ENCODE results near the gene GFM1. TPM values are rescaled to one million over a fixed set of nuclear protein-coding genes. Genes with fewer than 3 reads are reported as not detected.

GFM1 gene
- total RNA-seq, 6 experiments from 2014 or later, result 41.6 to 46.4 (median 44.1) TPM

DNA sequence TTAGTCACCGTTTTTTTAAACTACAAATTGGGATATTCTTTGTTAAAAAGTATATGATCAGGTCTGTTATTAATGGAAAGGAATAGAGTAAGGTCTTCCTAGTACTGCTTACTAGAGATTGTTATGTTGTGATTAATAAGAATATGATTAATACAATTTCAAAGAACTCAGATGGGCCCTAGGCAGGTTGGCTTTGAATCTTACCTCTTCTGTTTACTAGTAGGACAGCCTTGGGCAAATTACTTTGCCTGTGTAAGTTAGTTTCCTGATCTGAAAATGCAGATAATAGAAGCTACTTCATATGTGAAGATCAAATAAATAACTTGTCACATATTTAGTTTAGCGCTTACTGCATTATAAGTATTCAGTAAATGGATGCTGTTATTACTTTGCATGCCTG lies 6.9 kb downstream of the GFM1 start:
- no peak for TF ChIP-seq CTCF (IDR thresholded peaks at IDR 0.05)
- H3K9me3 Mint-ChIP-seq, result no peaks in the 10 kb centered on the region
- H3K27me3 Mint-ChIP-seq (ENCODE audit: insufficient read depth), result 0 out of 2 replicates have a peak, but pooled peaks cover 2% of the 10 kb centered on the region
- H3K36me3 Mint-ChIP-seq (ENCODE audit: low read depth), result peaks cover 34% of the 10 kb centered on the region
- H3K4me1 Mint-ChIP-seq (ENCODE audit: low read depth), result peaks cover 5% of the 10 kb centered on the region
- no peak overlapping the region for H3K4me3 Mint-ChIP-seq
- H3K27ac Mint-ChIP-seq, result no peak overlapping the region
- no peak for DNase-seq

DNA sequence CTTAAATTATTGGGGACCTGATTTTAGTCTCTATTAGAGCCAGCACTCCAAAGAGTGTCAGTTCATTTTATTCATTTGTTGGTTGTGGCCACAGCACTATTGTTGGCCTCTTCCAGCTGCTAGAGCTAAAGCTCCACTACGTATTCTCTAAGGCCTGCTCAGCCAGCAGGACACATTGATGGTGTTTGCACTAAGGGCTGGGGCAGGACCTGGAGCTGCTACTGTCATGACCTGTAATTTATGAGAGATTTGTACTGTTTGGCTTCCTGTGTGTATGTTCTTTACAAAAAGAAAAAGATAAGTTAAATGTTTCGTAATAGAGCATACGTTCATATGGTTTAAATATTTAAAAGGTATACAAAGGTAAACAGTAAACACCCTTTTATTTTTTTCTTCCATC lies 8.1 kb downstream of the GFM1 start:
- Mint-ChIP-seq H3K4me1 (ENCODE audit: low read depth) (no peaks in the 10 kb centered on the region), H3K9me3 (no peaks in the 10 kb centered on the region), H3K4me3 (no peak overlapping the region), H3K27ac (no peak overlapping the region), H3K27me3 (ENCODE audit: insufficient read depth) (0 out of 2 replicates have a peak, but pooled peaks cover 2% of the 10 kb centered on the region), H3K36me3 (ENCODE audit: low read depth) (peaks cover 34% of the 10 kb centered on the region)
- TF ChIP-seq CTCF (IDR thresholded peaks at IDR 0.05), result no peak
- no peak for DNase-seq

GRCh38 chr3:158658889-158659288 lies 14.6 kb downstream of the GFM1 start:
- Mint-ChIP-seq H3K4me1 (ENCODE audit: low read depth) (peaks cover 8% of the 10 kb centered on the region), H3K36me3 (ENCODE audit: low read depth) (peaks cover 9% of the 10 kb centered on the region), H3K4me3 (no peak overlapping the region), H3K27me3 (ENCODE audit: insufficient read depth) (0 out of 2 replicates have a peak, but pooled peaks cover 2% of the 10 kb centered on the region), H3K9me3 (no peaks in the 10 kb centered on the region), H3K27ac (no peak overlapping the region)
- no peak for DNase-seq
- TF ChIP-seq CTCF (IDR thresholded peaks at IDR 0.05), result no peak

GRCh38 chr3:158659454-158660237 lies 15.3 kb downstream of the GFM1 start:
- no peak overlapping the region for H3K4me3 Mint-ChIP-seq
- peak overlapping the region; percentile 54; the same call in 1 of the 2 replicates for H3K27ac Mint-ChIP-seq
- peak; percentile 77 for DNase-seq

GRCh38 chr3:158660711-158661110 lies 16.4 kb downstream of the GFM1 start:
- DNase-seq, result no peak
- no peak overlapping the region for H3K27ac Mint-ChIP-seq
- H3K9me3 Mint-ChIP-seq, result no peaks in the 10 kb centered on the region
- no peak overlapping the region for H3K4me3 Mint-ChIP-seq
- no peaks in the 10 kb centered on the region for H3K27me3 Mint-ChIP-seq (ENCODE audit: insufficient read depth)
- H3K4me1 Mint-ChIP-seq (ENCODE audit: low read depth), result peaks cover 8% of the 10 kb centered on the region
- H3K36me3 Mint-ChIP-seq (ENCODE audit: low read depth), result peaks cover 3% of the 10 kb centered on the region
- TF ChIP-seq CTCF (IDR thresholded peaks at IDR 0.05), result no peak

More at GRCh38 chr3:158659454-158660237, 15.3 kb downstream of the GFM1 start:
- TF ChIP-seq CTCF (IDR thresholded peaks at IDR 0.05), result peak; percentile 86
- 0 out of 2 replicates have a peak, but pooled peaks cover 2% of the 10 kb centered on the region for H3K27me3 Mint-ChIP-seq (ENCODE audit: insufficient read depth)
- H3K9me3 Mint-ChIP-seq, result no peaks in the 10 kb centered on the region
- peaks cover 9% of the 10 kb centered on the region for H3K36me3 Mint-ChIP-seq (ENCODE audit: low read depth)
- H3K4me1 Mint-ChIP-seq (ENCODE audit: low read depth), result peaks cover 8% of the 10 kb centered on the region
